ENCODE measurements around the gene CPO. TPM values are rescaled to one million over a fixed set of nuclear protein-coding genes. Genes with fewer than 3 reads are reported as not detected.

The CPO gene
- polyA plus RNA-seq, 1 of the 3 experiments (the other 2 are of a cell fraction) = not detected

DNA sequence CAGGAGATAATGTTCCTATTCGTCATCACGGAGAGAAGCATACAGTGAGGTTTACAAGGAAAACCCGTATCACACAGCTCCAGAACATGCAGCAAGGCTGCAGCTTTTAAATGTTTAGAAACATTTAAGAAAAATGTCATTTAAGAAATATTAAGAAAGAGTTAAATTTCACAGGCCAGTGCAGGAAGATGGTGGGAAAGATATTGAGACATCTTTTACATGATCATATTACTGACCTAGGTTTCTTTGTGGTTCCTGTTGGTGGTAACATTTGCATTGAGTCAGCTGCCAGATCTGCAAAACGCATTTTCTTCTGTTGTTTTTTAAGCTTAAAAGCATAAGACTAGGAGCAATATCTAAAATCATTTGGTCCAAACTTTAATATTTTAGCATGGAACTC is 44.9 kb downstream of the CPO start:
- Histone ChIP-seq H3K4me1 (ENCODE audit: control insufficient read depth in 1 of 2, insufficient read depth in 2 of 2, low read depth in 1 of 2, low read length in 1 of 2) (peaks cover 4 to 37% of the 10 kb centered on the region in 2 experiments; a peak in 3 of 4 replicates), H3K9me3 (no peaks in the 10 kb centered on the region), H3K4me2 (no peak overlapping the region), H3K27ac (ENCODE audit: low read depth in 2 of 2, low read length in 1 of 2) (peak overlapping the region in 1 of 2 experiments; percentile 91; a peak in 2 of 4 replicates), H3F3A (replicated peaks; ENCODE audit: insufficient read depth) (no peaks in the 10 kb centered on the region), H3K4me3 (ENCODE audit: low read depth in 2 of 2, low read length in 1 of 2) (no peak overlapping the region), H3K36me3 (replicated peaks in 1 of 2; ENCODE audit: control insufficient read depth in 1 of 2, insufficient read depth in 2 of 2, low read length in 1 of 2) (no peaks in the 10 kb centered on the region), H2AFZ (ENCODE audit: low read depth) (no peak overlapping the region), H3K27me3 (ENCODE audit: insufficient read depth) (no peaks in the 10 kb centered on the region), H4K20me1 (ENCODE audit: insufficient read depth) (no peaks in the 10 kb centered on the region), H3K9me2 (no peaks in the 10 kb centered on the region), H3K79me2 (ENCODE audit: insufficient read depth) (no peaks in the 10 kb centered on the region), H3K9ac (no peak overlapping the region)
- POLR2A ChIA-PET = interaction anchor here (0.7 to 4.3 kb wide), 3 partner anchors 103 to 181 kb away, joined by 3 to 50 read pairs (median 12); partner anchors contain the start of gene KLF7
- 86% methylated on average over 4 of the region's 4 CpGs for WGBS (ENCODE audit: low lambda C conversion rate)
- CTCF ChIA-PET = interaction anchor here (1.0 to 7.9 kb wide), 5 partner anchors 9 to 489 kb away, joined by 3 to 127 read pairs (median 47); partner anchors contain the start of gene KLF7
- no peak for DNase-seq
- TF ChIP-seq CHD2 (IDR thresholded peaks at IDR 0.05; ENCODE audit: low read length, partially characterized antibody) = no peak
- no peak for TF ChIP-seq EZH2phosphoT487 (IDR thresholded peaks at IDR 0.05; ENCODE audit: borderline replicate concordance, low read depth)
- no peak for TF ChIP-seq TCF12 (IDR thresholded peaks at IDR 0.05)
- TF ChIP-seq ELF1 (IDR thresholded peaks at IDR 0.05) = no peak
- no peak for TF ChIP-seq EP300 (IDR thresholded peaks at IDR 0.05; ENCODE audit: borderline replicate concordance in 1 of 2, low read depth in 1 of 2, low read length in 1 of 2)
- TF ChIP-seq YY1 (IDR thresholded peaks at IDR 0.05; ENCODE audit: low read depth) = no peak
- no peak for TF ChIP-seq JUND (IDR thresholded peaks at IDR 0.05)
- TF ChIP-seq FOXM1 (IDR thresholded peaks at IDR 0.05; ENCODE audit: low read depth) = no peak
- TF ChIP-seq GABPA (IDR thresholded peaks at IDR 0.05; ENCODE audit: low read depth) = no peak
- TF ChIP-seq, protein P1, sequence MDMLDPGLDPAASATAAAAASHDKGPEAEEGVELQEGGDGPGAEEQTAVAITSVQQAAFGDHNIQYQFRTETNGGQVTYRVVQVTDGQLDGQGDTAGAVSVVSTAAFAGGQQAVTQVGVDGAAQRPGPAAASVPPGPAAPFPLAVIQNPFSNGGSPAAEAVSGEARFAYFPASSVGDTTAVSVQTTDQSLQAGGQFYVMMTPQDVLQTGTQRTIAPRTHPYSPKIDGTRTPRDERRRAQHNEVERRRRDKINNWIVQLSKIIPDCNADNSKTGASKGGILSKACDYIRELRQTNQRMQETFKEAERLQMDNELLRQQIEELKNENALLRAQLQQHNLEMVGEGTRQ (IDR thresholded peaks at IDR 0.05; ENCODE audit: borderline replicate concordance, low read depth, low read length) = no peak
- no peak for TF ChIP-seq MEF2A (IDR thresholded peaks at IDR 0.05; ENCODE audit: borderline replicate concordance, low read depth)
- TF ChIP-seq, protein P2, sequence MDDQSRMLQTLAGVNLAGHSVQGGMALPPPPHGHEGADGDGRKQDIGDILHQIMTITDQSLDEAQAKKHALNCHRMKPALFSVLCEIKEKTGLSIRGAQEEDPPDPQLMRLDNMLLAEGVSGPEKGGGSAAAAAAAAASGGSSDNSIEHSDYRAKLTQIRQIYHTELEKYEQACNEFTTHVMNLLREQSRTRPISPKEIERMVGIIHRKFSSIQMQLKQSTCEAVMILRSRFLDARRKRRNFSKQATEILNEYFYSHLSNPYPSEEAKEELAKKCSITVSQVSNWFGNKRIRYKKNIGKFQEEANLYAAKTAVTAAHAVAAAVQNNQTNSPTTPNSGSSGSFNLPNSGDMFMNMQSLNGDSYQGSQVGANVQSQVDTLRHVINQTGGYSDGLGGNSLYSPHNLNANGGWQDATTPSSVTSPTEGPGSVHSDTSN (IDR thresholded peaks at IDR 0.05) = no peak
- no peak for TF ChIP-seq NRF1 (IDR thresholded peaks at IDR 0.05; ENCODE audit: low read depth, low read length)
- no peak for TF ChIP-seq MXI1 (IDR thresholded peaks at IDR 0.05; ENCODE audit: low read depth, low read length)
- no peak for TF ChIP-seq RFX5 (IDR thresholded peaks at IDR 0.05; ENCODE audit: low read length)
- no peak for TF ChIP-seq TAF1 (IDR thresholded peaks at IDR 0.05; ENCODE audit: borderline replicate concordance, low read depth, low read length)
- TF ChIP-seq TEAD4 (IDR thresholded peaks at IDR 0.05; ENCODE audit: borderline replicate concordance, insufficient read depth) = no peak

DNA sequence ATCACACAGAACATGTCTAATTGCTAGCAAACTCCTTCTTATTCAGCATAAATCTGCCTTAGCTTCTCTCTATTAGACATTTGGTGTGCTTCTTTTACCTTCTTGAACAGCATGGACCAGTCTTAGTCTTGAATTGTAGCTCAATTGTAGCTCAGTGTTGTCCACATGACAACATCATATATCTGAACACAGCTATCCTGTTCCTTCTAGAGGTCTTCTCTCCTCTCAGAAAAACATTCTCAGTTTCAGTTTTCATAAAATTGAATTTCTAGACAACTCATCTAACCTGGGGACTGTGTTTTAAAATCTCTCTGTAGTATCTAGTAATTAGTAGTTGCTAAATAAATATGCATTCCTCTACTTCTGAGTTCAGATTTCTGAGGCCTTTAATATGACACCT is 47.6 kb downstream of the CPO start:
- no peaks in the 10 kb centered on the region for H3K36me3 ChIP-seq (replicated peaks in 1 of 2; ENCODE audit: control insufficient read depth in 1 of 2, insufficient read depth in 2 of 2, low read length in 1 of 2)
- H3K4me2 ChIP-seq = no peak overlapping the region
- CTCF ChIA-PET = interaction anchor here (5.0 kb wide), 1 partner anchor 486 kb away, joined by 20 read pairs; no protein-coding TSS in a partner anchor
- H4K20me1 ChIP-seq (ENCODE audit: insufficient read depth) = no peaks in the 10 kb centered on the region
- peaks cover 4 to 39% of the 10 kb centered on the region in 2 experiments; a peak in 3 of 4 replicates for H3K4me1 ChIP-seq (ENCODE audit: control insufficient read depth in 1 of 2, insufficient read depth in 2 of 2, low read depth in 1 of 2, low read length in 1 of 2)
- POLR2A ChIA-PET = interaction anchor here (1.0 kb wide), 1 partner anchor 84 kb away, joined by 3 read pairs; no protein-coding TSS in a partner anchor
- no peaks in the 10 kb centered on the region for H3K9me3 ChIP-seq
- no peaks in the 10 kb centered on the region for H3K9me2 ChIP-seq
- DNase-seq = no peak
- H3K27me3 ChIP-seq (ENCODE audit: insufficient read depth) = no peaks in the 10 kb centered on the region
- H3K79me2 ChIP-seq (ENCODE audit: insufficient read depth) = no peaks in the 10 kb centered on the region
- H3F3A ChIP-seq (replicated peaks; ENCODE audit: insufficient read depth) = no peaks in the 10 kb centered on the region
- H3K4me3 ChIP-seq (ENCODE audit: low read depth in 2 of 2, low read length in 1 of 2) = no peak overlapping the region
- H2AFZ ChIP-seq (ENCODE audit: low read depth) = no peak overlapping the region
- H3K9ac ChIP-seq = no peak overlapping the region
- no peak overlapping the region for H3K27ac ChIP-seq (ENCODE audit: low read depth in 2 of 2, low read length in 1 of 2)
- no peak for TF ChIP-seq TCF12 (IDR thresholded peaks at IDR 0.05)
- TF ChIP-seq RFX5 (IDR thresholded peaks at IDR 0.05; ENCODE audit: low read length) = no peak
- TF ChIP-seq, protein P3, sequence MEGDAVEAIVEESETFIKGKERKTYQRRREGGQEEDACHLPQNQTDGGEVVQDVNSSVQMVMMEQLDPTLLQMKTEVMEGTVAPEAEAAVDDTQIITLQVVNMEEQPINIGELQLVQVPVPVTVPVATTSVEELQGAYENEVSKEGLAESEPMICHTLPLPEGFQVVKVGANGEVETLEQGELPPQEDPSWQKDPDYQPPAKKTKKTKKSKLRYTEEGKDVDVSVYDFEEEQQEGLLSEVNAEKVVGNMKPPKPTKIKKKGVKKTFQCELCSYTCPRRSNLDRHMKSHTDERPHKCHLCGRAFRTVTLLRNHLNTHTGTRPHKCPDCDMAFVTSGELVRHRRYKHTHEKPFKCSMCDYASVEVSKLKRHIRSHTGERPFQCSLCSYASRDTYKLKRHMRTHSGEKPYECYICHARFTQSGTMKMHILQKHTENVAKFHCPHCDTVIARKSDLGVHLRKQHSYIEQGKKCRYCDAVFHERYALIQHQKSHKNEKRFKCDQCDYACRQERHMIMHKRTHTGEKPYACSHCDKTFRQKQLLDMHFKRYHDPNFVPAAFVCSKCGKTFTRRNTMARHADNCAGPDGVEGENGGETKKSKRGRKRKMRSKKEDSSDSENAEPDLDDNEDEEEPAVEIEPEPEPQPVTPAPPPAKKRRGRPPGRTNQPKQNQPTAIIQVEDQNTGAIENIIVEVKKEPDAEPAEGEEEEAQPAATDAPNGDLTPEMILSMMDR (IDR thresholded peaks at IDR 0.05) = no peak
- TF ChIP-seq YY1 (IDR thresholded peaks at IDR 0.05; ENCODE audit: low read depth) = no peak
- no peak for TF ChIP-seq JUND (IDR thresholded peaks at IDR 0.05)
- TF ChIP-seq GABPA (IDR thresholded peaks at IDR 0.05; ENCODE audit: low read depth) = no peak
- no peak for TF ChIP-seq SIN3A (IDR thresholded peaks at IDR 0.05; ENCODE audit: borderline replicate concordance, low read depth, low read length)
- TF ChIP-seq, protein P4, sequence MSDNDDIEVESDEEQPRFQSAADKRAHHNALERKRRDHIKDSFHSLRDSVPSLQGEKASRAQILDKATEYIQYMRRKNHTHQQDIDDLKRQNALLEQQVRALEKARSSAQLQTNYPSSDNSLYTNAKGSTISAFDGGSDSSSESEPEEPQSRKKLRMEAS (IDR thresholded peaks at IDR 0.05; ENCODE audit: low read depth) = no peak
- no peak for TF ChIP-seq RCOR1 (IDR thresholded peaks at IDR 0.05; ENCODE audit: low read length)
- TF ChIP-seq EP300 (IDR thresholded peaks at IDR 0.05; ENCODE audit: borderline replicate concordance in 1 of 2, low read depth in 1 of 2, low read length in 1 of 2) = no peak
- no peak for TF ChIP-seq NFIC (IDR thresholded peaks at IDR 0.05; ENCODE audit: borderline replicate concordance)
- TF ChIP-seq, protein P1 (IDR thresholded peaks at IDR 0.05; ENCODE audit: borderline replicate concordance, low read depth, low read length) = no peak
- TF ChIP-seq, protein P2 (IDR thresholded peaks at IDR 0.05) = no peak
- TF ChIP-seq NRF1 (IDR thresholded peaks at IDR 0.05; ENCODE audit: low read depth, low read length) = no peak
